ENCODE results near the gene PCP4L1. TPM values are rescaled to one million over a fixed set of nuclear protein-coding genes. Genes with fewer than 3 reads are reported as not detected.

PCP4L1 gene
- total RNA-seq, 2 experiments from 2014 or later, result not detected

DNA sequence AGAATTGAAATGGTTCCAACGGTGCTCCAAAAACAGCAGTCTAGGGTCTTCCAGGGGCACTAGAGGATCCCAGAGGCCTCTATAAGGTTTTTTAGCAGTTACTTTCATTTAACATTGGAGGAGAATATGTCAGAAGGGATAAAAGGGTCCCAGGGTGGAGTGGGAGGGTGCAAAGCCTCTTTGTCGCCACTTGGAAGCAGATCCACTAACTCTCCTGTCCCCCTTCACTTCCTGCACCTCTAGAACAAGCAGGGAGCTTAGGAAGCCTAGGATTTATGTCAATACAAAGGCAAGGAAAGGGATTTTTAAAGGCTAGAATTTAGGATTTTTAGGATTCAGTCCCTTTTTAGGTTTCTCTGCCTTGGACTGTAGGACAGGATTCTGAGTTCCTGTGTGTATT, 8.3 kb downstream of the PCP4L1 start:
- Histone ChIP-seq H3K4me1 (ENCODE audit: insufficient read depth, low read length) (no peaks in the 10 kb centered on the region), H3K4me3 (ENCODE audit: low read length) (no peak overlapping the region), H3K27ac (ENCODE audit: low read depth in 1 of 2, low read length in 2 of 2) (no peak overlapping the region), H3K36me3 (ENCODE audit: insufficient read depth, low read length) (no peaks in the 10 kb centered on the region), H3K9me3 (ENCODE audit: control insufficient read depth in 1 of 2, insufficient read depth in 1 of 2, low read length in 2 of 2) (no peaks in the 10 kb centered on the region), H3K27me3 (ENCODE audit: control insufficient read depth in 1 of 2, insufficient read depth in 2 of 2, low read length in 2 of 2) (peaks cover 9 to 10% of the 10 kb centered on the region in 2 experiments)
- Mint-ChIP-seq H3K27ac (no peak overlapping the region), H3K4me3 (no peak overlapping the region), H3K9me3 (no peaks in the 10 kb centered on the region), H3K27me3 (peaks cover 28% of the 10 kb centered on the region), H3K4me1 (ENCODE audit: low read depth) (no peaks in the 10 kb centered on the region), H3K36me3 (ENCODE audit: low read depth) (no peaks in the 10 kb centered on the region)
- intact Hi-C loops (cut with DNase I, micrococcal nuclease), result no loop called here
- ChIA-PET POLR2A (no interaction called here), CTCF (interaction anchor here (0.8 to 1.3 kb wide), 2 partner anchors 17 to 276 kb away, joined by 3 read pairs; no protein-coding TSS in a partner anchor)
- ATAC-seq (ENCODE audit: poor library complexity) (no peak), DNase-seq (no peak)
- no peak for TF ChIP-seq CTCF (IDR thresholded peaks at IDR 0.05)

GRCh38 chr1:161267321-161267720, 8.8 kb downstream of the PCP4L1 start:
- H3K36me3 ChIP-seq (ENCODE audit: insufficient read depth, low read length), result no peaks in the 10 kb centered on the region
- POLR2A ChIA-PET, result no interaction called here

GRCh38 chr1:161273402-161273801, 14.9 kb downstream of the PCP4L1 start:
- DNase-seq (no peak), ATAC-seq (ENCODE audit: poor library complexity) (no peak)
- H3K4me1 Mint-ChIP-seq (ENCODE audit: low read depth), result no peaks in the 10 kb centered on the region
- H3K9me3 Mint-ChIP-seq, result no peaks in the 10 kb centered on the region
- intact Hi-C loops (cut with DNase I, micrococcal nuclease), result no loop called here
- peaks cover 17% of the 10 kb centered on the region for H3K27me3 Mint-ChIP-seq
- Histone ChIP-seq H3K9me3 (ENCODE audit: control insufficient read depth in 1 of 2, insufficient read depth in 1 of 2, low read length in 2 of 2) (no peaks in the 10 kb centered on the region), H3K36me3 (ENCODE audit: insufficient read depth, low read length) (no peaks in the 10 kb centered on the region), H3K27me3 (ENCODE audit: control insufficient read depth in 1 of 2, insufficient read depth in 2 of 2, low read length in 2 of 2) (no peaks in the 10 kb centered on the region), H3K4me3 (ENCODE audit: low read length) (no peak overlapping the region), H3K27ac (ENCODE audit: low read depth in 1 of 2, low read length in 2 of 2) (no peak overlapping the region), H3K4me1 (ENCODE audit: insufficient read depth, low read length) (no peaks in the 10 kb centered on the region)
- H3K27ac Mint-ChIP-seq, result no peak overlapping the region
- POLR2A ChIA-PET, result no interaction called here
- TF ChIP-seq CTCF (IDR thresholded peaks at IDR 0.05), result no peak
- H3K36me3 Mint-ChIP-seq (ENCODE audit: low read depth), result no peaks in the 10 kb centered on the region
- no peak overlapping the region for H3K4me3 Mint-ChIP-seq
- CTCF ChIA-PET, result no interaction called here

More at GRCh38 chr1:161267321-161267720, 8.8 kb downstream of the PCP4L1 start:
- Histone ChIP-seq H3K27me3 (ENCODE audit: control insufficient read depth in 1 of 2, insufficient read depth in 2 of 2, low read length in 2 of 2) (peaks cover 5 to 8% of the 10 kb centered on the region in 2 experiments), H3K4me1 (ENCODE audit: insufficient read depth, low read length) (no peaks in the 10 kb centered on the region), H3K27ac (ENCODE audit: low read depth in 1 of 2, low read length in 2 of 2) (no peak overlapping the region), H3K9me3 (ENCODE audit: control insufficient read depth in 1 of 2, insufficient read depth in 1 of 2, low read length in 2 of 2) (no peaks in the 10 kb centered on the region), H3K4me3 (ENCODE audit: low read length) (no peak overlapping the region)
- DNase-seq (peak in 3 of 14 experiments; percentile 5 to 15 (median 11)), ATAC-seq (ENCODE audit: poor library complexity) (no peak)
- H3K4me3 Mint-ChIP-seq, result no peak overlapping the region
- no peaks in the 10 kb centered on the region for H3K36me3 Mint-ChIP-seq (ENCODE audit: low read depth)
- H3K27me3 Mint-ChIP-seq, result peaks cover 26% of the 10 kb centered on the region
- H3K4me1 Mint-ChIP-seq (ENCODE audit: low read depth), result no peaks in the 10 kb centered on the region
- TF ChIP-seq CTCF (IDR thresholded peaks at IDR 0.05), result no peak
- CTCF ChIA-PET, result interaction anchor here (0.8 kb wide), 1 partner anchor 277 kb away, joined by 3 read pairs; no protein-coding TSS in a partner anchor
- intact Hi-C loops (cut with DNase I, micrococcal nuclease), result no loop called here
- H3K27ac Mint-ChIP-seq, result no peak overlapping the region
- H3K9me3 Mint-ChIP-seq, result no peaks in the 10 kb centered on the region
